ENCODE measurements around the gene RERE.

DNA sequence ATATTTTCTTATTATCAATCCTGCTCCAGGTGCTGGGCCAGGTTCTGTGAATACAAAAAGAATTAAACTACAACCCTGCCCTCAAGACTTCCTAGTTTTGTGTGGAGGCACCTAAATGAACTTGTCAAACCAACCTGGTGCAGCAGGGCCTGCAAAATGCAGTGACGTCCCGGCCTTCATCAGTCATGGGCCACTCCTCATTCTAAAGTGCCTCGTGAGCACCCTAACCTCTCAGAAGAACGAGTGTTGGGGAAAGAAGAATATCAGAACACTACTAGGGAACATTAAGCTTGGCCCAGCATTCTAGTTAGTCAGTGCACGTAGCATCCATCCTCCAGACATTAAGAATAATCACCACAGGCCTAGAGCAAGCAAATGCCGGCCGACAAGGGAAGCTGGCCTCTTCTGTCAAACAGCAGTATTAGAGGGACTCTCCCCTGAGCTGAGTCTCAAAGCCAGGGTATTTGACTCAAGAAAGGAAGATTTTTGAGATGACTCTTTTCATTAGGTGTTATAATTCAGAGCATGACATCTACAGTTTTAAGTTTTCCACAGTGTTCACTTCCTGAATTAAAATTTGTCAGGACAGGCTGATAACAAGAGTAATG is 361.6 kb downstream of the RERE start:
- TF ChIP-seq ZNF510 (tag by site-specific recombination; IDR thresholded peaks at IDR 0.05; ENCODE audit: insufficient replicate concordance) (no peak), ZNF302 (tag by site-specific recombination; IDR thresholded peaks at IDR 0.05; ENCODE audit: low read depth) (no peak)
- TF ChIP-seq, protein P1, sequence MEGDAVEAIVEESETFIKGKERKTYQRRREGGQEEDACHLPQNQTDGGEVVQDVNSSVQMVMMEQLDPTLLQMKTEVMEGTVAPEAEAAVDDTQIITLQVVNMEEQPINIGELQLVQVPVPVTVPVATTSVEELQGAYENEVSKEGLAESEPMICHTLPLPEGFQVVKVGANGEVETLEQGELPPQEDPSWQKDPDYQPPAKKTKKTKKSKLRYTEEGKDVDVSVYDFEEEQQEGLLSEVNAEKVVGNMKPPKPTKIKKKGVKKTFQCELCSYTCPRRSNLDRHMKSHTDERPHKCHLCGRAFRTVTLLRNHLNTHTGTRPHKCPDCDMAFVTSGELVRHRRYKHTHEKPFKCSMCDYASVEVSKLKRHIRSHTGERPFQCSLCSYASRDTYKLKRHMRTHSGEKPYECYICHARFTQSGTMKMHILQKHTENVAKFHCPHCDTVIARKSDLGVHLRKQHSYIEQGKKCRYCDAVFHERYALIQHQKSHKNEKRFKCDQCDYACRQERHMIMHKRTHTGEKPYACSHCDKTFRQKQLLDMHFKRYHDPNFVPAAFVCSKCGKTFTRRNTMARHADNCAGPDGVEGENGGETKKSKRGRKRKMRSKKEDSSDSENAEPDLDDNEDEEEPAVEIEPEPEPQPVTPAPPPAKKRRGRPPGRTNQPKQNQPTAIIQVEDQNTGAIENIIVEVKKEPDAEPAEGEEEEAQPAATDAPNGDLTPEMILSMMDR (tag by site-specific recombination; IDR thresholded peaks at IDR 0.05), result no peak

Measured in HEK293 (cell line).